WTC11 (cell line): ENCODE data around the gene TOP2A. TPM values are rescaled to one million over a fixed set of nuclear protein-coding genes. Genes with fewer than 3 reads are reported as not detected.

Source experiments
- ATAC-seq: fragments of 200-7000 bp; cut with Tn5 transposase; 2 replicates; pipeline ENCODE4 v1.10.0; 2021; ENCODE audit warnings: mild to moderate bottlenecking, moderate library complexity
- CTCF ChIA-PET: fragments of 300-600 bp; sonication (Branson Sonifier 250); formaldehyde crosslinking; loops from one replicate; lab custom pipeline; 2021; ENCODE audit warnings: antibody characterized with exemption; lab: Charles Lee
- POLR2A ChIA-PET: fragments of 350-600 bp; sonication (Branson Sonifier 250); formaldehyde crosslinking; loops from one replicate; lab custom pipeline; 2021; ENCODE audit warnings: antibody characterized with exemption; lab: Charles Lee
- DNase-seq: peaks from one replicate; pipeline ENCODE4 v3.0.0; 2021; ENCODE audit warnings: low spot score
- H3K27ac Mint-ChIP-seq: 2 replicates; pipeline ENCODE4 v1.8.0; 2021; ENCODE audit warnings: mixed read lengths
- H3K27me3 Mint-ChIP-seq: 2 replicates; pipeline ENCODE4 v1.8.0; 2021; ENCODE audit warnings: low read depth, mild to moderate bottlenecking, moderate library complexity, mixed read lengths
- H3K36me3 Mint-ChIP-seq: 2 replicates; pipeline ENCODE4 v1.8.0; 2021; ENCODE audit warnings: mixed read lengths
- H3K4me1 Mint-ChIP-seq: 2 replicates; pipeline ENCODE4 v1.8.0; 2022; ENCODE audit warnings: mixed read lengths
- H3K4me3 Mint-ChIP-seq: 2 replicates; pipeline ENCODE4 v1.8.0; 2021; ENCODE audit warnings: mild to moderate bottlenecking, moderate library complexity, mixed read lengths
- H3K9me3 Mint-ChIP-seq: 2 replicates; pipeline ENCODE4 v1.8.0; 2021; ENCODE audit warnings: mixed read lengths
- ARID4B ChIP-seq: sonication (generic); formaldehyde crosslinking; IDR thresholded peaks from 2 replicates; pipeline ENCODE4 v1.8.0; 2023; ENCODE audit warnings: missing genetic modification reagents, mild to moderate bottlenecking, borderline replicate concordance
- ATF2 ChIP-seq: sonication (generic); formaldehyde crosslinking; IDR thresholded peaks from 2 replicates; pipeline ENCODE4 v1.8.1; 2022; ENCODE audit warnings: low read depth, missing genetic modification reagents, borderline replicate concordance
- CREM ChIP-seq: sonication (generic); formaldehyde crosslinking; IDR thresholded peaks from 2 replicates; pipeline ENCODE4 v1.8.1; 2022; ENCODE audit warnings: mild to moderate bottlenecking, missing genetic modification reagents, moderate library complexity
- E2F1 ChIP-seq: sonication (generic); formaldehyde crosslinking; IDR thresholded peaks from 2 replicates; pipeline ENCODE4 v1.8.0; 2022; ENCODE audit warnings: mild to moderate bottlenecking, missing genetic modification reagents
- ERG ChIP-seq: fragments of 250-450 bp; sonication (Bioruptor Pico); IDR thresholded peaks from 2 replicates; pipeline ENCODE4 v1.8.0; 2021; ENCODE audit warnings: mild to moderate bottlenecking
- GRHL2 ChIP-seq: fragments of 250-450 bp; sonication (Bioruptor Pico); IDR thresholded peaks from 2 replicates; pipeline ENCODE4 v1.8.0; 2022; ENCODE audit warnings: mild to moderate bottlenecking, moderate library complexity; ENCODE audit not compliant: insufficient replicate concordance, severe bottlenecking
- GTF2I ChIP-seq: fragments of 250-450 bp; sonication (Bioruptor Pico); conservative IDR thresholded peaks from 2 replicates; pipeline ENCODE4 v1.4.0; 2021; ENCODE audit warnings: mild to moderate bottlenecking
- IRF1 ChIP-seq: sonication (generic); formaldehyde crosslinking; IDR thresholded peaks from 2 replicates; pipeline ENCODE4 v1.8.0; 2023; ENCODE audit warnings: missing genetic modification reagents
- OVOL2 ChIP-seq: fragments of 250-450 bp; sonication (Bioruptor Pico); IDR thresholded peaks from 2 replicates; pipeline ENCODE4 v1.9.0; 2021; ENCODE audit warnings: mild to moderate bottlenecking, borderline replicate concordance
- PRDM15 ChIP-seq: sonication (generic); formaldehyde crosslinking; IDR thresholded peaks from 2 replicates; pipeline ENCODE4 v1.8.0; 2022; ENCODE audit warnings: missing genetic modification reagents
- PRRX2 ChIP-seq: fragments of 250-450 bp; sonication (Bioruptor Pico); IDR thresholded peaks from 2 replicates; pipeline ENCODE4 v1.8.0; 2021; ENCODE audit warnings: mild to moderate bottlenecking
- SMAD4 ChIP-seq: sonication (generic); formaldehyde crosslinking; IDR thresholded peaks from 2 replicates; pipeline ENCODE4 v1.8.0; 2022; ENCODE audit warnings: mild to moderate bottlenecking, missing genetic modification reagents
- SP1 ChIP-seq: sonication (generic); formaldehyde crosslinking; conservative IDR thresholded peaks from 2 replicates; pipeline ENCODE4 v1.8.1; 2022; ENCODE audit warnings: missing genetic modification reagents
- TCF7 ChIP-seq: sonication (generic); formaldehyde crosslinking; IDR thresholded peaks from 2 replicates; pipeline ENCODE4 v1.8.0; 2022; ENCODE audit warnings: mild to moderate bottlenecking, low read depth, missing genetic modification reagents, moderate library complexity
- TP53 ChIP-seq: sonication (generic); formaldehyde crosslinking; IDR thresholded peaks from 2 replicates; pipeline ENCODE4 v1.8.1; 2023; ENCODE audit warnings: mild to moderate bottlenecking, missing genetic modification reagents
- USF1 ChIP-seq: sonication (generic); formaldehyde crosslinking; IDR thresholded peaks from 2 replicates; pipeline ENCODE4 v1.8.0; 2022; ENCODE audit warnings: mild to moderate bottlenecking, missing genetic modification reagents
- ZNF138 ChIP-seq: sonication (generic); formaldehyde crosslinking; conservative IDR thresholded peaks from 2 replicates; pipeline ENCODE4 v1.8.1; 2022; ENCODE audit warnings: mild to moderate bottlenecking, moderate library complexity, missing genetic modification reagents
- ZNF317 ChIP-seq: sonication (generic); formaldehyde crosslinking; IDR thresholded peaks from 2 replicates; pipeline ENCODE4 v1.8.1; 2023; ENCODE audit warnings: low read depth, mild to moderate bottlenecking, moderate library complexity, missing genetic modification reagents, borderline replicate concordance
- ZNF416 ChIP-seq: fragments of 250-450 bp; sonication (Bioruptor Pico); IDR thresholded peaks from 2 replicates; pipeline ENCODE4 v1.9.0; 2021; ENCODE audit warnings: mild to moderate bottlenecking, inconsistent platforms
- total RNA-seq: library from RNA; stranded (reverse); gene quantifications from 3 replicates; pipeline ENCODE4 v1.2.3, GENCODE V29; 2021

The TOP2A gene
- total RNA-seq, 1 experiment from 2014 or later = 307 TPM

GRCh38 chr17:40382251-40382650 is 35.4 kb downstream of the TOP2A start (continued):
- no peak for TF ChIP-seq ATF2 (CRISPR knock-in tag)
- TF ChIP-seq GRHL2 (CRISPR knock-in tag) = no peak
- no peak for TF ChIP-seq IRF1
- no peak for TF ChIP-seq GTF2I (CRISPR knock-in tag)
- TF ChIP-seq TCF7 (CRISPR knock-in tag) = no peak
- TF ChIP-seq SP1 = no peak

GRCh38 chr17:40378966-40379365 is 38.7 kb downstream of the TOP2A start:
- ChIA-PET POLR2A (no interaction called here), CTCF (no interaction called here)
- DNase-seq (no peak), ATAC-seq (no peak)
- Mint-ChIP-seq H3K27ac (no peak overlapping the region), H3K4me1 (peaks cover 8% of the 10 kb centered on the region), H3K27me3 (no peaks in the 10 kb centered on the region; the same call in 1 of the 2 replicates), H3K4me3 (no peak overlapping the region), H3K9me3 (peaks cover 8% of the 10 kb centered on the region), H3K36me3 (no peaks in the 10 kb centered on the region)
- TF ChIP-seq ERG (CRISPR knock-in tag) (no peak), IRF1 (no peak), PRDM15 (CRISPR knock-in tag) (no peak), USF1 (CRISPR knock-in tag) (no peak), ZNF416 (no peak), SP1 (no peak), OVOL2 (no peak), SMAD4 (CRISPR knock-in tag) (no peak), TP53 (no peak), ARID4B (CRISPR knock-in tag) (no peak), E2F1 (CRISPR knock-in tag) (no peak), CREM (CRISPR knock-in tag) (no peak), PRRX2 (no peak), ZNF317 (CRISPR knock-in tag) (no peak), ZNF138 (CRISPR knock-in tag) (no peak), TCF7 (CRISPR knock-in tag) (no peak)
